ENCODE results near the gene TMCO4.
A peak's percentile ranks its signal among the peaks of the same experiment; 100 is the strongest.
"Not testable (repeated sequence)": the region's sequence is repeated elsewhere in the genome, so short reads cannot be mapped to it uniquely, and the experiment has no call there.

Gene TMCO4

GRCh38 chr1:19799230-19800075 lies at the start of gene TMCO4:
TSS of gene TMCO4 (minus strand) at chr1:19799916. CDS start at chr1:19780758, 19,158 bp downstream.
- DNase-seq: peak; percentile 29 to 39

- not testable (repeated sequence) for DNase-seq
Observed at GRCh38 chr1:19849307-19849706, 49.6 kb upstream of the TMCO4 start.

GRCh38 chr1:19847334-19847733 lies 47.6 kb upstream of the TMCO4 start:
- DNase-seq: not testable (repeated sequence)

- no peak for DNase-seq
Observed at GRCh38 chr1:19846338-19846737, 46.6 kb upstream of the TMCO4 start.

- no peak for DNase-seq
Observed at GRCh38 chr1:19845555-19845954, 45.8 kb upstream of the TMCO4 start.

- DNase-seq: no peak
Observed at GRCh38 chr1:19844731-19845495, 45.2 kb upstream of the TMCO4 start.

GRCh38 chr1:19840228-19840627 lies 40.5 kb upstream of the TMCO4 start:
- no peak for DNase-seq

- no peak for DNase-seq
Observed at GRCh38 chr1:19837866-19838265, 38.1 kb upstream of the TMCO4 start.

GRCh38 chr1:19835578-19835977 lies 35.9 kb upstream of the TMCO4 start:
- DNase-seq: no peak

- no peak for DNase-seq
Observed at GRCh38 chr1:19831441-19831840, 31.7 kb upstream of the TMCO4 start.

GRCh38 chr1:19828546-19828945 lies 28.8 kb upstream of the TMCO4 start:
- DNase-seq: no peak

GRCh38 chr1:19825298-19825697 lies 25.6 kb upstream of the TMCO4 start:
- no peak for DNase-seq

GRCh38 chr1:19824541-19824940 lies 24.8 kb upstream of the TMCO4 start:
- no peak for DNase-seq

- DNase-seq: no peak
Observed at GRCh38 chr1:19824036-19824435, 24.3 kb upstream of the TMCO4 start.

GRCh38 chr1:19819701-19820100 lies 20.0 kb upstream of the TMCO4 start:
- no peak for DNase-seq

- no peak for DNase-seq
Observed at GRCh38 chr1:19818324-19818723, 18.6 kb upstream of the TMCO4 start.

- DNase-seq: no peak
Observed at GRCh38 chr1:19817160-19817559, 17.4 kb upstream of the TMCO4 start.

GRCh38 chr1:19816737-19817086 lies 17.0 kb upstream of the TMCO4 start:
- not testable (repeated sequence) for DNase-seq

GRCh38 chr1:19815801-19816736 lies 16.4 kb upstream of the TMCO4 start:
- no peak for DNase-seq

- no peak for DNase-seq
Observed at GRCh38 chr1:19814681-19815503, 15.2 kb upstream of the TMCO4 start, which contains the start of gene RNF186. TSS of gene RNF186 (minus strand) at chr1:19815283. CDS start at chr1:19815101, 182 bp downstream.

GRCh38 chr1:19814244-19814661 lies 14.5 kb upstream of the TMCO4 start:
- no peak for DNase-seq

- no peak for DNase-seq
Observed at GRCh38 chr1:19813643-19813960, 13.9 kb upstream of the TMCO4 start.

Data from activated CD4-positive, alpha-beta T cell treated with anti-CD3 and anti-CD28 coated beads, Interleukin-2, amount 50 U/mL, for 4 hours (primary cell).